Rectal smooth muscle tissue (tissue), 1 donor: ENCODE results near the gene FAM25G.
"Not testable (repeated sequence)": the region's sequence is repeated elsewhere in the genome, so short reads cannot be mapped to it uniquely, and the experiment has no call there.

Experiments used
- H3K27ac ChIP-seq: one replicate; pipeline ENCODE4 v1.7.0; 2013; ENCODE audit warnings: low read depth, low read length, inconsistent platforms
- H3K27me3 ChIP-seq: one replicate; pipeline ENCODE4 v1.7.0; 2013; ENCODE audit warnings: low read length; ENCODE audit not compliant: control insufficient read depth, insufficient read depth
- H3K36me3 ChIP-seq: one replicate; pipeline ENCODE4 v1.7.0; 2013; ENCODE audit warnings: low read length; ENCODE audit not compliant: control insufficient read depth, insufficient read depth
- H3K4me1 ChIP-seq: one replicate; pipeline ENCODE4 v1.7.0; 2013; ENCODE audit warnings: low read length; ENCODE audit not compliant: control insufficient read depth, insufficient read depth
- H3K4me3 ChIP-seq: one replicate; pipeline ENCODE4 v1.7.0; 2013; ENCODE audit warnings: low read length
- H3K9ac ChIP-seq: one replicate; pipeline ENCODE4 v1.7.0; 2013; ENCODE audit warnings: low read length

Gene FAM25G

DNA sequence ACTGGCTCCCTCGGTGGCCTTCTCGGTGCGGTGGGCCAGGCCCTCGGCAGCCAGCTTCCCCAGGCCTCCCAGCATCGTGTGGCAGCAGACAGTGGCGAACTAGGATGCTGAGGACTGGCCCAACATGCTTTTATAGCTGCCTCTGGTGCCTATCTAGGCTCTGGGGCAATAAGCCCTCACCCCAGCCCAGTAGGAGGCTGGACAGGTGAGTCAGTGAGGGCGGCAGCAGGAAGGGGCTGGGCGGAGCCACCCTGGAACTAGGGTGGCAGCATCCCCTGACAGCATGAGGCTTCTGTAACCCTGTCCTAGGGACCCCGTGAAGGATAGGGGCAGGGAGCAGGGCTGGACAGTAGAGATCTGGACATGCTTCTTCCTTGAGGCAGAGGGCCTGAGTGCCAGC lies at the start of gene FAM25G:
Gene FAM25G, minus strand, starts transcription at position 101 of the 400 bp plus-strand sequence. Its CDS starts 26 bp downstream, at position 75.
- not testable (repeated sequence) for H3K36me3 ChIP-seq, H3K27ac ChIP-seq, H3K4me3 ChIP-seq, H3K27me3 ChIP-seq, H3K4me1 ChIP-seq, H3K9ac ChIP-seq

DNA sequence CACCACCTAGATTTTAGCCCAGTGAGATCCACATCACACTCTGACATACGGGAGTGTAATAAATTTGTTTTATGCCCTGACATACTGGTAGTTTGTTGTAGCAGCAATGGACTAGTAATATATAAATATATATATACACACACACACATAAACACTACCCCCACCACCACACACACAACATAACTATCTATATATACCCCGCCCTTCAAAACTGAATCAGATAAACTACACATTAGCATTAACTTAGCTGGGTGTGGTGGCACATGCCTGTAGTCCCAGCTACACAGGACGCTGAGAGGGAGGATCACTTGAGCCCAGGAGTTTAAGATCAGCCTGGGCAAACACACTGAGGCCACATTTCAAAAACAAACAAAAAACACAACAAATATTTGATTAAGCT lies 44.9 kb upstream of the FAM25G start:
- not testable (repeated sequence) for H3K27me3 ChIP-seq, H3K4me1 ChIP-seq, H3K4me3 ChIP-seq, H3K27ac ChIP-seq, H3K36me3 ChIP-seq, H3K9ac ChIP-seq

DNA sequence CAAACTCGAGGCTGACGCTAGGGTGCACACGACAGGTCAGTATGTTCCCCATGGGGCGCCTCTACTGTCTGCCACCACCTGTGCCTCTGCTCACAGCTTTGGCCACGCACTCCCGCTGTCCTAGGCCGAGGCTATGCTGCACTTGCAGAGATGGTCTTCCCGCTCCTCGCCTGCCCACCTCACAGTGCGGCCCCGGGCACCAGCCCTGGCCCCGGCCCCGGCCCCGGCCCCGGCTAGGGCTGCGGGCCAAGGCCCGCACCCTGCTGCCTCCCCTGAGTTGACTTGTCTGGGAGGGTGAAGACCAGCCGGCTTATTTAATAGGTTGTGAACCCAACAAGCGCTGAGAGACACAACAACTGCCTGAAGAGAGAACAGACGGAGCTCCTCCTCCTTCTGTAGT lies 32.0 kb upstream of the FAM25G start, which contains the start of gene AGAP9:
Gene AGAP9, minus strand, starts transcription at position 164 of the 400 bp plus-strand sequence. Its CDS starts 112 bp downstream, at position 52.
- not testable (repeated sequence) for H3K4me3 ChIP-seq, H3K27ac ChIP-seq, H3K4me1 ChIP-seq

DNA sequence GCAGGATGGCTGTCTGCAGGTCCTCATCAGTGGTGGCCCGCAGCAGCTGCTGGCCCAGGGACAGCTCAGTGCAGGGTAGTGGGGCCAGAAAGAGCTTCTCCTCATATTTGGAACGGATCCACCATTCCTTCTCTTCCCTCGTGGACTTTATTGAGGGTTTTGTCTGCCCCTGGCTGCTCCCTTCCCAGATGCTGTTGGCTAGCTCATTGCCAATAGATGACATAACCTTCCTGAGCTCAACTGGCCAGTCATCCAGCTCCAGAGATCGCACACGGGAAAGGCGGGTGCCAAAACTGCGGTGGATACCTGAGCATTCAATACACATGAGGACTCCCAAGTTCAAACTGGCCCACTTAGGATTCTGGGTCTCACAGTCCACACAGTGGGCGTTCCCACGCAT lies 10.8 kb upstream of the FAM25G start:
- not testable (repeated sequence) for H3K36me3 ChIP-seq, H3K4me1 ChIP-seq, H3K9ac ChIP-seq, H3K4me3 ChIP-seq, H3K27ac ChIP-seq, H3K27me3 ChIP-seq

More for the DNA sequence above, 32.0 kb upstream of the FAM25G start, which contains the start of gene AGAP9:
- H3K36me3 ChIP-seq, H3K27me3 ChIP-seq, H3K9ac ChIP-seq: not testable (repeated sequence)

DNA sequence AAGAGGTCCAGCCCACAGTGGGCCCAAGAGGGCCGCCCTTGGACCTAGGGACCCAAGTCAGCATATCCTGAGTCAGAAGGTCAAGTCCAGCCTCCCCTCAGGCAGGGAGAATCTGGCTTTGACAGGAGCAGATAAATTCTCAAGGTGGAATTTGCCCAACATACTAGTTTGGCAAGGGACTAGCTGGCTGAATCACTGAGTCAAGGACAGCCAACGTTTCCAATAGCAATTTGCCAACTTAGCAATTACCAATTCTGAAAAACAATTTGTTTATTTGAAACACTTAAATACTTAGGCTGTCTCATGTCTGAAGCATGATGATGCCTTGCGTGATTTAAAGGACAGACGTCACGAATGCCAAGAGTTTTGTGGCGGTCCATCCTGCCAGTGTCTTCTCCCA lies 2.7 kb upstream of the FAM25G start:
- not testable (repeated sequence) for H3K36me3 ChIP-seq, H3K9ac ChIP-seq, H3K4me1 ChIP-seq

DNA sequence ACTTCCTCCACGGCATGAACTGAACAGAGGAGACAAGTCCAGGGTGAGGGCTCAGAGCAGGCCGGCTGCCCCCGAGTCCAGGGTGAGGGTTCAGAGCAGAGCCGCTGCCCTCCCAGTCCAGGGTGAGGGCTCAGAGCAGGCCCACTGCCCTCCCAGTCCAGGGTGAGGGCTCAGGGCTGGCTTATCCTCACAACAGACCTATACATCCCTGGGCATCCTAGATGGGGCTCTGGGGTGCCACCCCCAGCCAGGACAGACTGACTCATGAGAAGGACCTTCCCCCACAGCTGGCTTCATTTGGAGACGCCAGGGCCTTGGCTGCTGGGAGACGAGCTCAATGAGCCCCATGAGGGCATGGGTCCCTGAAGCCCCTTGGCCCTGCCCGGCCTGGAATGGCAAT lies 1.9 kb downstream of the FAM25G start:
- not testable (repeated sequence) for H3K9ac ChIP-seq, H3K4me3 ChIP-seq, H3K27ac ChIP-seq, H3K27me3 ChIP-seq, H3K36me3 ChIP-seq, H3K4me1 ChIP-seq

More for the DNA sequence above, 2.7 kb upstream of the FAM25G start:
- H3K4me3 ChIP-seq, H3K27me3 ChIP-seq, H3K27ac ChIP-seq: not testable (repeated sequence)

DNA sequence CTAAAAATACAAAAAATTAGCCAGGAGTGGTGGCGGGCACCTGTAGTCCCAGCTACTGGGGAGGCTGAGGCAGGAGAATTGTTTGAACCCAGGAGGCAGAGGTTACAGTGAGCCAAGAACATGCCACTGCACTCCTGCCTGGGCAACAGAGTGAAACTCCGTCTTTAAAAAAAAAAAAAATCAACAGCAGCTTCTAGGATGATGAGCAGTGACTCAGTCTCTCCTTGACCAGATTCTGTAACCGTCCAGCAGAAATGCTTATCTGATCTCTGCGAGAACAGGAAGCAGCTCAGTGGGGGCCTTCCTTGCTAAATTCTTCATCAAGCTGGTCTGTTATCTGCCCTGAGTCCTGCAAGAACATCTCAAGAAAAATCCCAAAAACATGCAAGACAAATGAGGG lies 5.6 kb downstream of the FAM25G start:
- H3K27ac ChIP-seq, H3K36me3 ChIP-seq, H3K4me1 ChIP-seq, H3K4me3 ChIP-seq, H3K27me3 ChIP-seq, H3K9ac ChIP-seq: not testable (repeated sequence)

DNA sequence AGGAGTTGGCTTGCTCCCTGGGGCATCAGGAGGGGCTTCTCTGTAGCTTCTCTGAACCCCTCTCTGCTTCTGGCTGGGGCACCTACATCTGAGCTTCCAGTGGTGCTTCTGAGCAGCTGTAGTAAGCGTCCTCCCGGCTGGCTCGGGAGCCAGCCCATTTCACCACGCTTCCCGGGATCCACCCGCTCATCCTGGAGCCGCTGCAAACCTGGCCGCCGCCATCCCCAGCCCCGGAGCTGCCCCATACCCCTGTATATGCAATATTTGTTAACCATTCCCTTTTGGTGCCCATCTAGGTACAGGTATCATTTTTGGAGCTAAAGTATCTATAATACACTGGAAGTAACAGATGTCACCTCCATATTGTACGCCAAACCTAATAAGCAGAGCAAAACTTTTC lies 6.7 kb downstream of the FAM25G start:
- H3K27ac ChIP-seq, H3K27me3 ChIP-seq, H3K9ac ChIP-seq, H3K36me3 ChIP-seq, H3K4me1 ChIP-seq, H3K4me3 ChIP-seq: not testable (repeated sequence)

DNA sequence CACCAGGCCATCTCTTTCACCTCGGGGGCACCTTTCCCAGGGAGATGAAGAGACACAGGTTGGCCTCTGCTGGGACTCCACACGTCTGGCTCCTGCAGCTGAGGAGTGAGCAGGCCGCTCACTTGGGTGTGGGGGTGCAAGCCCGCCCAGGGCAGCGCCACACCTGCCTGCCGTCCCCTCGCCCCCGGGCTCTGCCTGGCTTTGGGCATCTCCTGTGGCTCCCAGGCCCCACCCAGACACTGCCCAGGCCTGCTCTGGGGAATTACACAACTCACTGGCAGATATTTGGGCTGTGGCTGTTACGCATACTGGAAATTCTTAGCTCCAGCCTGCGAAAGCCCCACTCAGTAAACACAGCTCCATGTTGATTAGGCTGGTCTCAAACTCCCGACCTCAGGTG lies 7.6 kb downstream of the FAM25G start, which contains the start of gene ANXA8:
Gene ANXA8, minus strand, starts transcription at position 193 of the 400 bp plus-strand sequence. Its CDS starts 182 bp downstream, at position 11.
- H3K4me3 ChIP-seq, H3K36me3 ChIP-seq, H3K4me1 ChIP-seq, H3K9ac ChIP-seq, H3K27me3 ChIP-seq, H3K27ac ChIP-seq: not testable (repeated sequence)

DNA sequence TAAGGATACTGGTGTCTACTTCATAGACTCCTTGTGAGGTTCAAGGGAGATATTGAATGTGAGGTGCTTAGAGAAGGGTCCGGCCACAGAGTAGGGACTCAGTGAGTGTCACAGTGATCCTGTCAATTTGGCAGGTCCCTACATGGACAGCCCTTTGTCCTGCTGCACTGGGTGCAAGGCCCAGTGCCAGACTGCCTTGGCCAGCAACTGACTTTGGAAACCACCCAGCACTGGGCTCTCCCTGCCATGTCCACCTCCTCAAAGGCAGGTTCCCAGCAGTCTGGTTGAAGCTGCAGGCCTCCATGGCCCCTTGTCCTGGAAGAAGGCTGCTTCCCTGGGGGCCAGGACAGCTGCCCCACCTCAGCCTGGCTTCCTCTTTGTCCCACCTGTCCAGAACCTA lies 9.1 kb downstream of the FAM25G start:
- not testable (repeated sequence) for H3K4me3 ChIP-seq, H3K36me3 ChIP-seq, H3K9ac ChIP-seq, H3K27ac ChIP-seq, H3K4me1 ChIP-seq, H3K27me3 ChIP-seq

DNA sequence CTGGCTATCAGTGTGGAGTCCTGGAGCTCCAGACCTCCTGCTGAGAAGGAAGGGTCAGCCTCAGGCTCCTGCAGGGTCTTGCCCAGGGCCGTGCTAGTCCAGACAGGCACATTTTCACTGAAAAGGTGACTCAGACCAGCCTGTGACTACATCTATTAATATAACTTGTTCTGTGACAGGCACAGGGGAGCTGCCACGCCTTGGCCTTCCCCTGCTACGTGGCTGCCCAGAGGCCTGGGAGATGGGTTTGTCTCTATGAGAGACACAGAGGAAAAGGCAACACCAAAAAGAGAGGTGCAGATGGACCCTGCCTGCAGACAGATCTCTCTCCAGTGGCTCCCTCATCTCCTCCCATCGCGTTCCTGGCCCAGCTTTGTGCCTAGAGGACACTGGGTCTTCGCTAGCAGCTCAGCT lies 9.7 kb downstream of the FAM25G start:
- H3K4me1 ChIP-seq, H3K27ac ChIP-seq, H3K27me3 ChIP-seq, H3K36me3 ChIP-seq, H3K4me3 ChIP-seq, H3K9ac ChIP-seq: not testable (repeated sequence)

DNA sequence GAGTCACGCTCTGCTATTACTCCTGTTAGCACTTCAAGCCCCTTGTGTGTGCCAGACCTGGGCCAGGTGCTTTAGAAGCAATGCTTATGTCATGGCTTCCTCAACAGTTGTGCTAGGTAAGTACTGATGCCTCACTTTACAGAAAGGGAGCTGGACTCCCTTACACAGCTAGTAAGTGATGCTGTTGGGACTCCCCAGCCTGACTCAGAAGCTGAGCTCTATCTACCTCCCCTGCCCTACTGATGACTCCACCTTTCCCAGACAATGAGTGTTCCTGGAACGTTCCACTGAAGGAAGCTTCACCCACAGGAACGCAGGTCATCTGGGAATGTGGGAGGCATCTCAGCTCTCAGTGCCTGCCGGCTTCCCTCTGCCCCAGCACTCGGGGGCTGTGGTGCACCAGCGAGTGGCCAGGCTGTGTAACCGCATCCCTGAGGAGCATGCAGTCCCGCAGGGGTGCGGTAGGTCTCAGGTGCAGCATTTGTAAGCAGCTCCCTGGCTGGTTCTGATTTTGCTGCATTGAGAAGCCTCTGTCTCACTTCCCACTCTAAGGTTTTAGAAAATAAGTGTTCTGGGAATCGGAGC lies 10.2 kb downstream of the FAM25G start:
- H3K4me3 ChIP-seq, H3K9ac ChIP-seq, H3K27ac ChIP-seq, H3K27me3 ChIP-seq, H3K4me1 ChIP-seq, H3K36me3 ChIP-seq: not testable (repeated sequence)

DNA sequence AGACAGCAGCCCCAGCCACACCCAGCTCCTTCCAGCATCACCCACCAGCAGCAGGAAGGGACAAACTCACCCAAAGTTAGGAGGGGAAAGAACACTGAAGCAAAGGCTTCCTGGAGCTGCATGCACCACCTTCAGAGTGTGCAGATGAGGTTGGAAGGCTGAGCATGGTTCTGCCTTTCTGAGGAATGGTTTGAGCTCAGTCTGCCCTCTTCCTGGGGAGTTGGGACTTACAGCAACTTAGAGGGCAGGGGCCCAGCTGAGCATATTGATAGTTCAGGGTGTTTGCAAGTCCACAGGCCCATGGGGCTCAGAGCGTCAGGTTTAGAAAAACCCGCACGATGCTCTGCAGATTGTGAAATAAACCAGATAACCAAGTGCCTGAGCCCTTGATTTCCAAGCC lies 11.4 kb downstream of the FAM25G start:
- not testable (repeated sequence) for H3K36me3 ChIP-seq, H3K27ac ChIP-seq, H3K27me3 ChIP-seq, H3K4me3 ChIP-seq, H3K4me1 ChIP-seq, H3K9ac ChIP-seq
